Neutrophil (primary cell): Measurements from ENCODE around the gene KRT77.
"Not testable (repeated sequence)": the region's sequence is repeated elsewhere in the genome, so short reads cannot be mapped to it uniquely, and the experiment has no call there.

Source experiments
- H3K27ac ChIP-seq: fragments of 200-600 bp; sonication (generic); 2 replicates; pipeline ENCODE4 v1.5.1; 2016; ENCODE audit warnings: mild to moderate bottlenecking, moderate library complexity
- H3K27me3 ChIP-seq: fragments of 200-600 bp; sonication (generic); 2 replicates; pipeline ENCODE4 v1.6.0; 2016; ENCODE audit warnings: mild to moderate bottlenecking
- H3K36me3 ChIP-seq: fragments of 200-600 bp; sonication (generic); 2 replicates; pipeline ENCODE4 v1.5.1; 2017
- H3K4me1 ChIP-seq, 2 experiments: fragments of 200-600 bp in 1 of 2; sonication (generic) in 1 of 2; 1 replicate in 1 of 2; 2 replicates in 1 of 2; pipeline versions ENCODE4 v1.5.1 to v1.6.1; 2013 to 2016; ENCODE audit warnings: low read depth in 1 of 2, low read length in 1 of 2, mild to moderate bottlenecking in 1 of 2, moderate library complexity in 1 of 2; ENCODE audit not compliant: control insufficient read depth in 1 of 2, insufficient read depth in 1 of 2
- H3K4me3 ChIP-seq, 2 experiments: fragments of 200-600 bp in 1 of 2; sonication (generic) in 1 of 2; 1 replicate in 1 of 2; 2 replicates in 1 of 2; pipeline ENCODE4 v1.5.1; 2013 to 2016; ENCODE audit warnings: low read depth in 1 of 2, low read length in 1 of 2, mild to moderate bottlenecking in 1 of 2, moderate library complexity in 1 of 2
- H3K9me3 ChIP-seq: fragments of 200-600 bp; sonication (generic); 2 replicates; pipeline ENCODE4 v1.5.1; 2016
- CTCF ChIP-seq: fragments of 200-600 bp; sonication (generic); IDR thresholded peaks from 2 replicates; pipeline ENCODE4 v1.5.1; 2016; ENCODE audit warnings: antibody characterized with exemption

KRT77 gene

GRCh38 chr12:52672321-52672933 is 30.9 kb downstream of the KRT77 start:
- no peak for TF ChIP-seq CTCF
- Histone ChIP-seq H3K27ac (no peak overlapping the region), H3K4me3 (no peak overlapping the region), H3K9me3 (no peaks in the 10 kb centered on the region), H3K27me3 (no peaks in the 10 kb centered on the region), H3K36me3 (no peaks in the 10 kb centered on the region), H3K4me1 (no peaks in the 10 kb centered on the region)

GRCh38 chr12:52670961-52671360 is 32.4 kb downstream of the KRT77 start:
- no peak for TF ChIP-seq CTCF
- H3K27me3 ChIP-seq, result no peaks in the 10 kb centered on the region
- H3K4me3 ChIP-seq, result no peak overlapping the region
- no peak overlapping the region for H3K27ac ChIP-seq
- no peaks in the 10 kb centered on the region for H3K9me3 ChIP-seq
- H3K36me3 ChIP-seq, result no peaks in the 10 kb centered on the region
- H3K4me1 ChIP-seq, result no peaks in the 10 kb centered on the region

- no peak for TF ChIP-seq CTCF
- H3K36me3 ChIP-seq, result no peaks in the 10 kb centered on the region
- H3K27me3 ChIP-seq, result no peaks in the 10 kb centered on the region
- no peaks in the 10 kb centered on the region for H3K9me3 ChIP-seq
- H3K27ac ChIP-seq, result no peak overlapping the region
- no peaks in the 10 kb centered on the region for H3K4me1 ChIP-seq
- H3K4me3 ChIP-seq, result no peak overlapping the region
Measured at GRCh38 chr12:52670506-52670905, 32.8 kb downstream of the KRT77 start.

GRCh38 chr12:52669941-52670340 is 33.4 kb downstream of the KRT77 start:
- not testable (repeated sequence) for H3K27ac ChIP-seq, H3K4me3 ChIP-seq, H3K36me3 ChIP-seq, H3K9me3 ChIP-seq, H3K4me1 ChIP-seq, H3K27me3 ChIP-seq

GRCh38 chr12:52669426-52669825 is 33.9 kb downstream of the KRT77 start:
- H3K36me3 ChIP-seq, result no peaks in the 10 kb centered on the region
- no peaks in the 10 kb centered on the region for H3K27me3 ChIP-seq
- no peak overlapping the region for H3K27ac ChIP-seq
- H3K4me1 ChIP-seq, result no peaks in the 10 kb centered on the region
- H3K4me3 ChIP-seq, result no peak overlapping the region
- no peak for TF ChIP-seq CTCF
- H3K9me3 ChIP-seq, result no peaks in the 10 kb centered on the region

GRCh38 chr12:52667931-52668330 is 35.4 kb downstream of the KRT77 start:
- Histone ChIP-seq H3K27me3 (no peaks in the 10 kb centered on the region), H3K36me3 (no peaks in the 10 kb centered on the region), H3K4me1 (no peaks in the 10 kb centered on the region), H3K9me3 (no peaks in the 10 kb centered on the region), H3K4me3 (no peak overlapping the region), H3K27ac (no peak overlapping the region)
- no peak for TF ChIP-seq CTCF
